NCI-H1436 (cell line): ENCODE results near the gene ASB8.

Source experiments
- DNase-seq: peaks from one replicate; lab custom pipeline; 2025; lab: John Stamatoyannopoulos, UW

ASB8 gene

GRCh38 chr12:48105867-48106680 lies 51.2 kb downstream of the ASB8 start, which contains the start of gene SENP1:
SENP1 (minus strand) TSS chr12:48106079; CDS start chr12:48101472, 4,607 bp downstream.
- DNase-seq, result peak; percentile 79

- no peak for DNase-seq
Measured at GRCh38 chr12:48105321-48105866, 51.9 kb downstream of the ASB8 start.

- no peak for DNase-seq
Measured at GRCh38 chr12:48104531-48104930, 52.8 kb downstream of the ASB8 start.
